ENCODE data around the gene FAM24B.

FAM24B gene

DNA sequence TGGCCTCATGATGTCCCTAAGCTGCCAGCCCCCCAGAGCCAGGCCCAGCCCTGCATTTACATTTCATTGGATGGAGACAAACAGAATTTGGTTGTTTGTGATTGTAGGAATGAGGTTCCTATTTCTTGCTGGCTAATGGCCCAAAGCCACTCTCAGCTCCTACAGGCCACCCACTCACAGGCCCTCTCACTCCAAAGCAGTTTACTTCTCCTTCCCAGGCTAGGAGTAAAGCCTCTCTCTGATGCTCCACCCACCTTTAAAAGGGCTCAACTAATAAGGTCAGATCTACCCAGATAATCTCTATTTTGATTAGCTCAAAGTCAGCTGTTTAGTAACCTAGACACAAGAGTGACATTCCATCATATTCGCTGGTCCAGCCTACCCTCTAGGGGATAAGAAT is 22.5 kb downstream of the FAM24B start:
- no peak for DNase-seq

GRCh38 chr10:122855745-122856144 is 23.6 kb downstream of the FAM24B start:
- DNase-seq: no peak

- no peak for DNase-seq
Observed at GRCh38 chr10:122854648-122855047, 24.7 kb downstream of the FAM24B start.

- no peak for DNase-seq
Observed at GRCh38 chr10:122853665-122854313, 25.6 kb downstream of the FAM24B start.

- DNase-seq: no peak
Observed at GRCh38 chr10:122852261-122852660, 27.1 kb downstream of the FAM24B start.

- DNase-seq: no peak
Observed at GRCh38 chr10:122850705-122851640, 28.4 kb downstream of the FAM24B start.

- DNase-seq: no peak
Observed at GRCh38 chr10:122849900-122850605, 29.3 kb downstream of the FAM24B start.

DNA sequence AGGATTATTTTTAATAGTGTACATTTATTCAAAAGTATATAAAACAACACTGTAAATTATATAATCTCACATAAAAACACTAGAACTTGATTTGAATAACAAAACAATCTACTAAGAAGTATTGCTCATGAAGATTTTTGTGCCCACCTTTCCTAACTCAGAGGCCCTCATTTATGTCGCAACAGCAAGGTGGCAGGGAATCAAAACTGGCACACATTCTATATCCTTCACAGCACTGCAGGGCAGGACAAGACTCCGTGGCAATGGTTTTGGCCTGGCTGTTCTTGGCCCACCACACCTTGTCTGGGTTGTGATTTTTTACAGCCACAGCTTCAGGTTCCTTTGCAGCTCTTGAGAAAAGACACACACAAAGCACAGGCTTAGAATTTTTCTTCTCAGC is 30.3 kb downstream of the FAM24B start:
- no peak for DNase-seq

DNA sequence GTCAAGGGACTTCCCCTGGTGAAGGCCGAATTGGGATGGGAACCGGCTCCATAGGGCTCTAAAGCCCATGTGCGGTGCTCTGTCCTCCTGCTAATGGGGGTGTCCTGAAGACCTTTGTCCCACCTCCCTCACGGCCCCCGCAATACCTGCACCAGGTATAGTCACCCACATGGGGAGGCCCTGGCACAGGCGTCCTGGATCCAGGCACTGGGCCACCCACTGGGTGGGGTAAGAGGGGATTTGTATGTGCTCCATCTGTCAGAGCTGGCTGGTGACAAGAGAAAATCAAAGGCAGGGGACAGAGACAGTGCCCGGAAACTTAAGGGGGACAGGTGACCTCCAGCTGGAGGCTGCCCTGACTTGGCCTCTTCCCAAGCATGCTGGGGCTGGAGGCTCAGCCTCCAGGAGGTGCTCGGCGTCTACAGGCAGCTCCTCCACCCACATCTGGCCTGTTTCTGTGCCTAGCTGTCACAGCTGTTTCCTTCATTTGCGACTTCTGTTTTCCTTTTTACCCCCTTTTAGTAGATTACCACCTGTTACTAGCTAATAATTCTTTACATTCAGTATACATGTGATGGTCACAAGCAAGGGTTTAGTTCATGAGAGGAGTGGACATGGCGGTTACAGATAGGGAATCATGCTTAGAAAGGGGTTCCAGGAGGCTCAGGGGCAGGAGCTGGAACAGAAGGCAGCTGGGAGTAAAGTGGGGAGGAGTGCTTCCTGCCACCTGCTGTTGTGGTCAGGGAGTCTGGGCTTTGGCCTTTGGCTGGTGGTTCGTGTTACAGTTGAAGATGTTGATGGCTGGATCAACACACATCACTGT is 31.4 kb downstream of the FAM24B start:
- DNase-seq: no peak

- no peak for DNase-seq
Observed at GRCh38 chr10:122845783-122846332, 33.5 kb downstream of the FAM24B start, which contains the start of gene CUZD1. TSS of gene CUZD1 (minus strand) at chr10:122845857. CDS start at chr10:122845843, 14 bp downstream.

DNA sequence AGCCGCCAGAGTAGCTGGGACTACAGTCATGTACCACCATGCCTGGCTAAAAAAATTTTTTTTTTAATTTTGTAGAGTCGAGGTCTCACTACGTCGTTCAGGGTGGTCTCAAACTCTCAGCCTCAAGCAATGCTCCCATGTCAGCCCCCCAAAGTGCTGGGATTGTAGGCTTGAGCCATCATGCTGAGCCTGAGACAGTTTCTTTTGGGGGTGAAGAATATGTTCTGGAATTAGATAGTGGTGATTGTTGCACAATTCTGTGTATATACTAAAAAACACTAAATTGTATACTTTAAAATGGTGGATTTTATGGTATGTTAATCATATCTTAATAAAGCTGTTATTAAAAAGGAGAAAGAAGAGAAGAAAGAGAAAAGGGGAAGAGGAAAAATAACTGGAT is 35.2 kb downstream of the FAM24B start:
- DNase-seq: no peak

DNA sequence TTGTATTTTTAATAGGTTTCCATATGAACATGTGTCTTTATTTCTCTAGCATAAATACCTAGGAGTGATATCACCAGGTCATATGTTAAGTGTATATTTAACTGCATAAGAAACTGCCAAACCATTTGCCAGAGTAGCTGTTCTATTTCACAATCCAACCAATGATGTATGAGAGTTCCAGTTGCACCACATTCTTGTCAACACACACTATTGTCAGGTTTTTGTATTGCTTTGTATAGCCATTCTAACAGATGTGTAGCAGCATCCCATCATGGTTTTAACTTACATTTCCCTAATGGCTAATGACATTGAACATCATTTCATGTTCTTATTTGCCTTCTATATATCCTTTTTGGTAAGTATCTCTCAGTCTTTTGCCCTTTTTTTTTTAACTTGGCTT is 37.8 kb downstream of the FAM24B start:
- DNase-seq: no peak

GRCh38 chr10:122839505-122839904 is 39.9 kb downstream of the FAM24B start:
- DNase-seq: no peak

GRCh38 chr10:122838880-122839279 is 40.5 kb downstream of the FAM24B start:
- no peak for DNase-seq

DNA sequence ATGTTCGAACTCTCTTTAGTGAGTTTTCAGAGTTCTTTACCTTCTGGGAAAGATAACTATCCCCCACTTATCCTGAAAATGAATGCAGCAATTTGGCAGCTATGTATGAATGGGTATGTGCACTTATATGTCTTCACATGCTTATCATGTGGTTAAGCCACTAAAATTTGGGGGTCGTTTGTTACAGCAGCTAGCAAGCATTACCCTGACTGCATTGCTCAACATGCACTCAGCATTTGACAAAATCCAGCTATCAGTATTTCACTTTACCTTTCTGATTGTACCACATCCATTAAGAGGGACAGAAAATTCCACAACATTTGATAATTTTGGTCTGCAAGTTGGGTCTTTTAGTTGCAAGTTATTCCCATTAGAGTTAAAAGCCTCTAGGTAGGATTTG is 43.5 kb downstream of the FAM24B start:
- DNase-seq: no peak

- DNase-seq: no peak
Observed at GRCh38 chr10:122830965-122831353, 48.4 kb downstream of the FAM24B start.

- no peak for DNase-seq
Observed at GRCh38 chr10:122830273-122830964, 49.0 kb downstream of the FAM24B start.

DNA sequence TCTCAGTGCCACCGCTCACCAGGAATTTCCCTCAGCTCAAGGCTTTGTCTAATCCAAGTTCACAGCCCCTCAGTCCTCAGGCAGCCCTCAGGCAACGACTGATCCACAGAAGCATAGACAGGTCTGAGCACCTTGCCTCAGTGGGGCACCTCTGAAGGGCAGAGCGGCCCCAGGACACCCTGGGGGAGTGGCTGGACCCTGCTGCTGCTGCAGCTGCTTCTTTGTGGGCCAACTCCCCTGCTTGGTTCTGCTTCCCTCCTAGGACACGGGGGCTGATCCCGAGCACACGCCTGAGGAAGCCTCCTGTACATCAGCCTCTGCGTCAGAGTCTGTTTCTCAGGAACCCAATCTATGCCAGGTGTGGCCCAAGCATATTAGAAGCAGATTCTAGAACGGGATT is 49.9 kb downstream of the FAM24B start:
- no peak for DNase-seq

- no peak for DNase-seq
Observed at GRCh38 chr10:122828716-122829255, 50.6 kb downstream of the FAM24B start.

DNA sequence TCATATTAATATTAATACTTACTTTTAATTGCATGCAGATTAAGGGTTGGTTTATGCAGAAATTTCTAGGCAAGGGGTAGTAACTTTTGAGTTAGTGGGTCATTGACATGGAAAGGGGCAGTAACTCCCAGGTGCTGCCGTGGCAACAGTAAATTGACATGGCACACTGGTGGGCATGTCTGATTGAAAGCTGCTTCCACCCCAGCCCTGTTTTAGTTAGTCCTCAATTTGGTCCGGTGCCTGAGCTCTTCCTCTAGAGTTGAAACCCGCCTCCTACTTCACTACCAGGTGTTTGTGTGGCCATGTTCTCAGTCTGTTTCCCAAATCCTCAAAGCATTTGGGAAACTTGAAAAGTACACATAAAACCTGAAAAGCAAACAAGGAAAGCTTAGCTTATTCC is 52.1 kb downstream of the FAM24B start:
- DNase-seq: no peak

DNA sequence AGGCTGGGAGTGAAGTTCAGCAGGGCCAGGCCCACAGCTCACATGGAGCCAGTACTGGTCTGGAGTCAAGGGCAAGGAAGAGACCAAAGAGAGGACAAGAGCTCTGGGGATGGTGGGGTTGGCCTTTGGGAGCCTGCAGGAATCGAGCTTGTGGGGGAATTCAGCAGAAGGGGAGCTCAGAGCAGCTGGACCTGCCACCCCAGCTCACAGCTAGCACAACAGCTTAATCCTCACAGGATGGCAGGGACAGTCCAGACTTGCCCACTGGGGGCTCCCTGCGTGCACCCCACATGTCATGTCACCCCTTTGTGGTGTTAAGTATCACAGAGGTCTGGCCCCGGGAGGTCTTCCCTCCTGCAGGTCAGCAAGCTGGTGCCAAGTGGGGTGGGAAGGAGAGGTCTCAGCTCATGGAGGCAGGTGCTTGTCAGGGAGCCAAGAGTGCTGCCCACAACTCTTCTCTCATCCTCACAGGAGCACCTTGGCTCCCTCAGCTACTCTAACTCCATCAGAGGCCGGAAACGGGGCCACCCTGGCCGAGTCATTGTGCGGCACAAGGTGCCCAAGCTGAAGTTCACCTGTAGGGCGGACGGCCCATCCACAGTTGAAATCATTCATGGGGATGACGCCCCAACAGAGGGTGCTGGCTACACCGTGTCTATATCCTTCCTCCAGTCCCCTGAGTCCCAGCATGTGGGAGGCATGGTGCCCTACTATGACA is 56.2 kb downstream of the FAM24B start:
- DNase-seq: no peak

Data from NCI-H1092 (cell line).